ENCODE results near the gene SLC5A12.

The SLC5A12 gene

GRCh38 chr11:26719289-26719973 lies 2.4 kb downstream of the SLC5A12 start:
- DNase-seq (ENCODE audit: low spot score), result no peak

- no peak for DNase-seq (ENCODE audit: low spot score)
Observed at GRCh38 chr11:26717771-26718170, 4.1 kb downstream of the SLC5A12 start.

GRCh38 chr11:26715133-26715532 lies 6.7 kb downstream of the SLC5A12 start:
- DNase-seq (ENCODE audit: low spot score), result no peak

GRCh38 chr11:26712497-26712896 lies 9.4 kb downstream of the SLC5A12 start:
- no peak for DNase-seq (ENCODE audit: low spot score)

- no peak for DNase-seq (ENCODE audit: low spot score)
Observed at GRCh38 chr11:26710489-26710888, 11.4 kb downstream of the SLC5A12 start.

- no peak for DNase-seq (ENCODE audit: low spot score)
Observed at GRCh38 chr11:26708736-26709456, 13.0 kb downstream of the SLC5A12 start.

- no peak for DNase-seq (ENCODE audit: low spot score)
Observed at GRCh38 chr11:26706181-26706580, 15.7 kb downstream of the SLC5A12 start.

GRCh38 chr11:26704249-26704648 lies 17.6 kb downstream of the SLC5A12 start:
- DNase-seq (ENCODE audit: low spot score), result no peak

GRCh38 chr11:26703411-26704191 lies 18.3 kb downstream of the SLC5A12 start:
- no peak for DNase-seq (ENCODE audit: low spot score)

GRCh38 chr11:26702406-26702805 lies 19.5 kb downstream of the SLC5A12 start:
- no peak for DNase-seq (ENCODE audit: low spot score)

- no peak for DNase-seq (ENCODE audit: low spot score)
Observed at GRCh38 chr11:26700574-26701235, 21.2 kb downstream of the SLC5A12 start.

GRCh38 chr11:26698224-26698623 lies 23.6 kb downstream of the SLC5A12 start:
- no peak for DNase-seq (ENCODE audit: low spot score)

GRCh38 chr11:26696330-26696729 lies 25.5 kb downstream of the SLC5A12 start:
- no peak for DNase-seq (ENCODE audit: low spot score)

- DNase-seq (ENCODE audit: low spot score), result no peak
Observed at GRCh38 chr11:26688701-26689100, 33.2 kb downstream of the SLC5A12 start.

GRCh38 chr11:26687351-26687750 lies 34.5 kb downstream of the SLC5A12 start:
- no peak for DNase-seq (ENCODE audit: low spot score)

GRCh38 chr11:26677566-26677965 lies 44.3 kb downstream of the SLC5A12 start:
- no peak for DNase-seq (ENCODE audit: low spot score)

- DNase-seq (ENCODE audit: low spot score), result no peak
Observed at GRCh38 chr11:26676641-26677040, 45.2 kb downstream of the SLC5A12 start.

GRCh38 chr11:26675233-26675928 lies 46.5 kb downstream of the SLC5A12 start:
- DNase-seq (ENCODE audit: low spot score), result no peak

- DNase-seq (ENCODE audit: low spot score), result no peak
Observed at GRCh38 chr11:26665946-26666345, 55.9 kb downstream of the SLC5A12 start.

- no peak for DNase-seq (ENCODE audit: low spot score)
Observed at GRCh38 chr11:26665036-26665435, 56.8 kb downstream of the SLC5A12 start.

GRCh38 chr11:26662916-26663315 lies 58.9 kb downstream of the SLC5A12 start:
- DNase-seq (ENCODE audit: low spot score), result no peak

GRCh38 chr11:26655287-26655686 lies 66.6 kb downstream of the SLC5A12 start:
- DNase-seq (ENCODE audit: low spot score), result no peak

Measured in SW480 (cell line).